Measurements from ENCODE around the gene PRPF18.

DNA sequence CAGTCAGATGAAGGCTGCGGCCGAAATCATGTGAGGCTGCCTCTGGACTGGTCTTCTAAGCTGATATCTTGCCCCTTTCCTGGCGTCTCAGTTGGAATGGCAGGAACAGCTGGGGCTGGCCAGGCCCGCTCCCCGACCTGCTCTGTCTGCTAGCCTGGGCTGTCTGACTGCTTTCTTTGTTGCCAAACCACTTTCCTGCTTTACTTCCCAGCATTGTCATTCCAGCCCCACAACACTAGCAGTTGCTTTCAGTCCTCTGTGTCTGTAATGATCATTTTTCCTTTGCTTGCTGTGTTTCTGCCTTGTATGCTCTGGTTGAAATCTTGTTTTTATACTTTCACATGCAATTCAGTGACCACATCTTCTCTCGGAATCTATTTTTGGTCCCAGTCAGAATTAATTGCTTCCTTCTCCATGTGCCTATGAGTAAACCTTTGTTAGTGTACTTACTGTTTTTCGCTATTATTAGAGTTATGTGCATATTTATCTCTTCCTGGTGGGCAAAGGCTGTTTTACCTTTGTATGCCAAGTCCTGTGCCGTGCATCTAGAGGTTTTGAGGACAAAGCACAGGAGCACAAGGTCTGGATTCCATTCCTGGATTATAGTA is 21.6 kb downstream of the PRPF18 start:
- TF ChIP-seq CTCF (IDR thresholded peaks at IDR 0.05), result no peak
- TF ChIP-seq POLR2A (IDR thresholded peaks at IDR 0.05), result no peak
